GM12892 (cell line): ENCODE data around the gene MSH6. TPM values are rescaled to one million over a fixed set of nuclear protein-coding genes. Genes with fewer than 3 reads are reported as not detected.

Source experiments
- DNase-seq: peaks from one replicate; pipeline ENCODE4 v3.0.0; 2011; ENCODE audit not compliant: insufficient read length
- FAIRE-seq: peaks from 2 replicates; lab custom pipeline; 2011; peaks lifted over from hg19 to GRCh38; lab: Jason Lieb, UNC
- POLR2A ChIP-seq: IDR thresholded peaks from 2 replicates; pipeline ENCODE4 v1.6.1; 2011; ENCODE audit warnings: low read depth, low read length, control low read depth
- POLR2AphosphoS5 ChIP-seq: IDR thresholded peaks from 2 replicates; pipeline ENCODE4 v1.6.1; 2011; ENCODE audit warnings: low read depth, low read length, control low read depth
- TAF1 ChIP-seq: IDR thresholded peaks from 2 replicates; pipeline ENCODE4 v1.6.1; 2011; ENCODE audit warnings: low read depth, mild to moderate bottlenecking, control low read depth, low read length, borderline replicate concordance
- polyA plus RNA-seq: library from polyadenylated mRNA; unstranded; fragments of >200 nt; gene quantifications from one replicate; pipeline ENCODE4 v1.2.1, GENCODE V29; 2012; ENCODE audit warnings: missing spikeins, inconsistent platforms; ENCODE audit not compliant: missing spikeins

The MSH6 gene
- polyA plus RNA-seq, result 47.3 TPM

DNA sequence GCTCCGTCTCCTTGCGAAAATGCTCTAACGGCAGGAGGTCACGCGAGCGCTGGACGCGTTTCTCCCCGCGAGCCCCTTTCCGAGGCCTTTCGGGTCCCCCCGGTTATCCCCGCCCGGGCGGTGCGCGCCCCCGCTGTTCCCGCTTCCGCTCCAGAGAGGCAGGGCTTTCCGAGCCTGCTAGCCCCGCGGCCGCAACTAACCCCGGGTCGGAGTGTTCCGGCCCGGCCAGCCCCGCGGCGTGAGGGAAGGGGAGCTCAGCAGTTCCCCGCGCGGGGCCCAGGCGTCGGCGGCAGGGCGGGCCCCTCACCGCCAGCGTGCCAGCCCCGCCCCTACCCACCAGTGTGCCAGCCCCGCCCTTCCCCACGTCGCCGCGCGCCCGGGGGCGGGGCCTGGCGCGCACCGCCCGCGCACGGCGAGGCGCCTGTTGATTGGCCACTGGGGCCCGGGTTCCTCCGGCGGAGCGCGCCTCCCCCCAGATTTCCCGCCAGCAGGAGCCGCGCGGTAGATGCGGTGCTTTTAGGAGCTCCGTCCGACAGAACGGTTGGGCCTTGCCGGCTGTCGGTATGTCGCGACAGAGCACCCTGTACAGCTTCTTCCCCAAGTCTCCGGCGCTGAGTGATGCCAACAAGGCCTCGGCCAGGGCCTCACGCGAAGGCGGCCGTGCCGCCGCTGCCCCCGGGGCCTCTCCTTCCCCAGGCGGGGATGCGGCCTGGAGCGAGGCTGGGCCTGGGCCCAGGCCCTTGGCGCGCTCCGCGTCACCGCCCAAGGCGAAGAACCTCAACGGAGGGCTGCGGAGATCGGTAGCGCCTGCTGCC lies at the start of gene MSH6:
TSS of gene MSH6 (plus strand) at position 475 of the 815 bp plus-strand sequence. CDS start at position 564, 89 bp downstream.
- TF ChIP-seq POLR2AphosphoS5 (peak; percentile 64; the same call in 1 of the 2 replicates), POLR2A (peak; percentile 84), TAF1 (peak; percentile 69)
- DNase-seq, result peak; percentile 93
- FAIRE-seq, result peak; percentile 88

DNA sequence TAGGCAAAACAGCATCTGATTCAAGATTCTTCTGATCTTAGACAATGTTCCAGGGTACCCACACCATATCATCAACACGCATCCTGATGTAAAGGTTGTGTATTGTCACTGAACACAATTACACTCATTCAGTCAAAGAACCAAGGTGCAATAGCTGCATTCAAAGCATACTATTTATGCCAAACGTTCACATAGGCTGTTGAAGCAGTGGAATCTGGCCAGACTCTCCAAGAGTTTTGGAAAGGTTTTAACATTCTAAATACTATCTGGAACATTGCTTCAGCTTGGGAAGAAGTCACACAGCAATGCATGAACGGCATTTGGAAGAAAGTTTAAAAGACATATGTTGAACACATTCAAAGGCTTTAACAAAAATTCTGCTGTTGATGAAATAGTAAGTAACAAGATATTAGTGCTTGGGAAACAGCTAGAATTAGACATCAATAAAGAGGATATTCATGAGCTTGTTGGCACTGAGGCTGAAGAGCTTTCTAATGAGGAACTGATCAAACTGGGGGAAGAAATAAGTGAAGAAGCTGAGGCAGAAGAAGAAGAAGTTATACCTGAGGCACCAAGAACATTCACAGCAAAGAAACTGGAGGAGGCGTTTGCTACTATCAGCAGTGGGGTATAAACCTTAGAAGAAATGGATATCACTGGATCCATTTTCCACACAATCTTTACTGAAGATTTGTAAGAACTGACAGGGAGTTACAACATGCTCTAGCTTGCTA lies 47.6 kb upstream of the MSH6 start:
- TF ChIP-seq POLR2A (no peak), POLR2AphosphoS5 (no peak), TAF1 (no peak)
- FAIRE-seq, result no peak
- no peak for DNase-seq

- no peak for TF ChIP-seq POLR2AphosphoS5
- TF ChIP-seq POLR2A, result no peak
- TF ChIP-seq TAF1, result no peak
- DNase-seq, result no peak
- FAIRE-seq, result no peak
These were observed 47.0 kb upstream of the MSH6 start for GRCh38 chr2:47735912-47736311.

- FAIRE-seq (no peak), DNase-seq (no peak)
- TF ChIP-seq POLR2A, result no peak
- TF ChIP-seq POLR2AphosphoS5, result no peak
- TF ChIP-seq TAF1, result no peak
These were observed 45.6 kb upstream of the MSH6 start for GRCh38 chr2:47737191-47737975.

GRCh38 chr2:47738331-47738730 lies 44.6 kb upstream of the MSH6 start:
- TF ChIP-seq POLR2A (no peak), POLR2AphosphoS5 (no peak)
- no peak for DNase-seq
- FAIRE-seq, result no peak

GRCh38 chr2:47741101-47741500 lies 41.8 kb upstream of the MSH6 start:
- no peak for DNase-seq
- TF ChIP-seq TAF1 (no peak), POLR2AphosphoS5 (no peak), POLR2A (no peak)
- peak; percentile 61 for FAIRE-seq

GRCh38 chr2:47741637-47742036 lies 41.3 kb upstream of the MSH6 start:
- FAIRE-seq (no peak), DNase-seq (no peak)
- no peak for TF ChIP-seq TAF1
- no peak for TF ChIP-seq POLR2AphosphoS5
- TF ChIP-seq POLR2A, result no peak

- FAIRE-seq (no peak), DNase-seq (no peak)
- no peak for TF ChIP-seq POLR2AphosphoS5
- no peak for TF ChIP-seq POLR2A
- no peak for TF ChIP-seq TAF1
These were observed 38.9 kb upstream of the MSH6 start for GRCh38 chr2:47744074-47744473.

DNA sequence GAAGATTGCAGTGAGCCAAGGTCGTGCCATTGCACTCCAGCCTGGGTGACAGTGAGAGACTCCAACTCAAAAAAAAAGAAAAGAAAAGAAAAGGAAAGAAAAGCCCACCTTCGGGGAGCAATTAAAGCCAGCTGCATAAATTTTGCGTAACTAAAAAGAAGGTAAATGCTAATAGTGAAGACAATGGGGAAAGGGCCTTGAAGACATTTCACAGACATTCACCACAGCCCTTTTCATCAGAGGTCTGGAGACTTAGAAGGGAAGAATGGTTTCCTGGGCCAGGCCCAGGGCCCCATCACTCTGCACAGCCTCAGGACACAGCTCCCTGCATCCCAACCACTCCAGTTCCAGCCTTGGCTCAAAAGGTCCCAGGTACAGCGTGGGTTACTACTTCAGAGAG lies 35.1 kb upstream of the MSH6 start:
- FAIRE-seq (no peak), DNase-seq (no peak)
- TF ChIP-seq POLR2AphosphoS5, result no peak
- no peak for TF ChIP-seq TAF1
- TF ChIP-seq POLR2A, result no peak

GRCh38 chr2:47751856-47752414 lies 31.0 kb upstream of the MSH6 start:
- no peak for DNase-seq
- peak; percentile 78 for FAIRE-seq
- no peak for TF ChIP-seq POLR2A
- TF ChIP-seq TAF1, result no peak
- TF ChIP-seq POLR2AphosphoS5, result no peak

GRCh38 chr2:47767497-47767844 lies 15.5 kb upstream of the MSH6 start:
- no peak for DNase-seq
- no peak for FAIRE-seq
- TF ChIP-seq TAF1 (no peak), POLR2A (no peak), POLR2AphosphoS5 (no peak)
